Astrocyte (in vitro differentiated cells and primary cell): ENCODE results near the gene PIK3CB. TPM values are rescaled to one million over a fixed set of nuclear protein-coding genes. Genes with fewer than 3 reads are reported as not detected.
A peak's percentile ranks its signal among the peaks of the same experiment; 100 is the strongest.

ENCODE experiments used
- DNase-seq: peaks from one replicate; pipeline ENCODE4 v3.0.0-alpha.2; 2010; ENCODE audit warnings: low read depth
- FAIRE-seq: peaks from 2 replicates; lab custom pipeline; 2011; peaks lifted over from hg19 to GRCh38; lab: Jason Lieb, UNC
- H2AFZ ChIP-seq: 2 replicates; pipeline ENCODE4 v1.6.0; 2012; ENCODE audit warnings: low read depth, low read length, inconsistent platforms
- H3K27ac ChIP-seq: 2 replicates; pipeline ENCODE4 v1.5.1; 2011; ENCODE audit warnings: low read depth, low read length, inconsistent platforms
- H3K27me3 ChIP-seq: 2 replicates; pipeline ENCODE4 v1.6.0; 2011; ENCODE audit warnings: low read length, inconsistent platforms; ENCODE audit not compliant: insufficient read depth
- H3K36me3 ChIP-seq: 2 replicates; pipeline ENCODE4 v1.5.1; 2011; ENCODE audit warnings: low read length, inconsistent platforms; ENCODE audit not compliant: insufficient read depth
- H3K4me1 ChIP-seq: 2 replicates; pipeline ENCODE4 v1.5.1; 2011; ENCODE audit warnings: low read length, inconsistent platforms; ENCODE audit not compliant: insufficient read depth
- H3K4me2 ChIP-seq: 2 replicates; pipeline ENCODE4 v1.6.0; 2012; ENCODE audit warnings: low read length, inconsistent platforms
- H3K4me3 ChIP-seq: 2 replicates; pipeline ENCODE4 v1.5.1; 2011; ENCODE audit warnings: low read depth, mild to moderate bottlenecking, low read length, inconsistent platforms; ENCODE audit not compliant: insufficient read depth
- H3K79me2 ChIP-seq: 2 replicates; pipeline ENCODE4 v1.6.0; 2012; ENCODE audit warnings: mild to moderate bottlenecking, low read length, inconsistent platforms; ENCODE audit not compliant: insufficient read depth
- H3K9ac ChIP-seq: 2 replicates; pipeline ENCODE4 v1.6.0; 2012; ENCODE audit warnings: mild to moderate bottlenecking, low read length, inconsistent platforms
- H3K9me3 ChIP-seq: 2 replicates; pipeline ENCODE4 v1.5.1; 2012; ENCODE audit warnings: low read depth, mild to moderate bottlenecking, low read length, inconsistent platforms; ENCODE audit not compliant: insufficient read depth
- H4K20me1 ChIP-seq: 2 replicates; pipeline ENCODE4 v1.6.0; 2012; ENCODE audit warnings: low read length, inconsistent platforms; ENCODE audit not compliant: insufficient read depth
- H3K27ac Mint-ChIP-seq: one replicate; pipeline ENCODE4 v1.8.0; 2021; ENCODE audit warnings: mild to moderate bottlenecking, mixed read lengths; ENCODE audit not compliant: unreplicated experiment
- H3K27me3 Mint-ChIP-seq: one replicate; pipeline ENCODE4 v1.8.0; 2021; ENCODE audit warnings: low read depth, mixed read lengths; ENCODE audit not compliant: unreplicated experiment
- H3K36me3 Mint-ChIP-seq: one replicate; pipeline ENCODE4 v1.8.0; 2021; ENCODE audit warnings: low read depth, mixed read lengths; ENCODE audit not compliant: unreplicated experiment
- H3K4me1 Mint-ChIP-seq: one replicate; pipeline ENCODE4 v1.8.0; 2021; ENCODE audit warnings: low read depth, mixed read lengths; ENCODE audit not compliant: unreplicated experiment
- H3K4me3 Mint-ChIP-seq: one replicate; pipeline ENCODE4 v1.8.0; 2021; ENCODE audit warnings: mild to moderate bottlenecking, moderate library complexity, mixed read lengths; ENCODE audit not compliant: unreplicated experiment
- H3K9me3 Mint-ChIP-seq: one replicate; pipeline ENCODE4 v1.8.0; 2021; ENCODE audit warnings: mild to moderate bottlenecking, mixed read lengths; ENCODE audit not compliant: unreplicated experiment
- CTCF ChIP-seq: IDR thresholded peaks from 2 replicates; pipeline ENCODE4 v1.5.1; 2011; ENCODE audit warnings: low read depth, mild to moderate bottlenecking, inconsistent platforms, low read length, moderate library complexity; ENCODE audit not compliant: insufficient read depth
- EZH2 ChIP-seq: IDR thresholded peaks from 2 replicates; pipeline ENCODE4 v1.6.1; 2012; ENCODE audit warnings: mild to moderate bottlenecking, low read length, inconsistent platforms; ENCODE audit not compliant: insufficient read depth
- total RNA-seq: library from RNA; stranded (reverse); gene quantifications from 2 replicates; pipeline ENCODE4 v1.2.1, GENCODE V29; 2021

PIK3CB gene
- total RNA-seq, 1 donor from 2014 or later, result 24.8 TPM

GRCh38 chr3:138863776-138864113 lies 29.0 kb upstream of the PIK3CB start:
- peaks cover 20% of the 10 kb centered on the region for H3K4me1 Mint-ChIP-seq
- Histone ChIP-seq H3K27me3 (no peaks in the 10 kb centered on the region), H4K20me1 (no peaks in the 10 kb centered on the region), H3K4me2 (peak overlapping the region; percentile 71), H3K79me2 (no peaks in the 10 kb centered on the region), H3K9me3 (no peaks in the 10 kb centered on the region), H3K36me3 (no peaks in the 10 kb centered on the region), H3K4me3 (no peak overlapping the region), H3K9ac (no peak overlapping the region), H3K27ac (peak overlapping the region; percentile 83), H3K4me1 (peaks cover 25% of the 10 kb centered on the region), H2AFZ (peak overlapping the region; percentile 48)
- DNase-seq (no peak), FAIRE-seq (no peak)
- H3K9me3 Mint-ChIP-seq, result peaks cover 1% of the 10 kb centered on the region
- no peaks in the 10 kb centered on the region for H3K36me3 Mint-ChIP-seq
- peak overlapping the region; percentile 96 for H3K27ac Mint-ChIP-seq
- no peaks in the 10 kb centered on the region for H3K27me3 Mint-ChIP-seq
- no peak overlapping the region for H3K4me3 Mint-ChIP-seq
- TF ChIP-seq CTCF, result no peak
- no peak for TF ChIP-seq EZH2

DNA sequence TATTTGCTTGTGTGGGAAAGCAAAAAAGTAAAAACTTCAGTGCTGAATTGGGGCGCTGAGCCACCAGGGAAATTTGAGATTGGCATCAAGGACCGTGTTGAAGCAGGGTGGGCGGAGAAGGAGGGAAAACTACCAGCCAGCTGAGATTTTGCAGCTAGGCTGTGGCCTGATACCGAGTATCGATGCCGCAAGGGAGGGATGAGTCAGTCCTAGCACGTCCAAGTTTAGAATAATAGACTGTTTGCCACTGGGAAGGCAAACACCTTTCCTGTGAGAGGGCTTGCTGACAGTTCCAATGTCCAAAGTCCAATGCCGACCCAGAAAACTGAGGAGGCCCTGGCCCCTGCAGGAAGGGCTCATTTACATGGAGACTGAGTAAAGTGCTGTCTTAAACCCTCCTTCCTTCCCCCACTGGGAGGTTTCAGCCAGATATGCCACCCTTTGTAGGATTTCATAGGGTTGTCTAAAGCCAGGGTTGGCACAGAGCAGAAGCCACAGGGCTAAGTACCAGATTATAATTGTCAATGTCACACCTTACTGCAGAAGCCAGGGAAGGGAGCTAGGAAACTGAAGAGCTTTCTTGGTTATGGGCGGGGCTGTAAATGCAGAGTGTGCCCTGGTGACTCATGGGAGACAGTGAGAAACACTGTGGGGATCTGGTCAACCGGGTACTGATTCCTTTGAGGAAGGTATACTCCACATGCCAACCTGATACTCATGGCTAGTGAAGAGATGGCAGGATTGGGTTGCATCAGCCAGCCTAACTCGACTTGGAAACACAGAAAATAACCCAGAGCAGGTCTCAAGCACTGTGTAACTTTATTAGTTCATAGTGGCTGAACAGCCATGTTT lies 28.4 kb upstream of the PIK3CB start:
- peaks cover 1% of the 10 kb centered on the region for H3K9me3 Mint-ChIP-seq
- H3K9ac ChIP-seq, result peak overlapping the region; percentile 58
- H3K36me3 Mint-ChIP-seq, result no peaks in the 10 kb centered on the region
- H3K27me3 ChIP-seq, result no peaks in the 10 kb centered on the region
- H4K20me1 ChIP-seq, result no peaks in the 10 kb centered on the region
- H3K27ac ChIP-seq, result peak overlapping the region; percentile 83
- DNase-seq, result peak; percentile 71
- TF ChIP-seq CTCF, result no peak
- no peak for TF ChIP-seq EZH2
- H3K4me2 ChIP-seq, result peak overlapping the region; percentile 71
- H3K9me3 ChIP-seq, result no peaks in the 10 kb centered on the region
- H3K27me3 Mint-ChIP-seq, result no peaks in the 10 kb centered on the region
- no peaks in the 10 kb centered on the region for H3K36me3 ChIP-seq
- H3K4me3 Mint-ChIP-seq, result no peak overlapping the region
- H2AFZ ChIP-seq, result peak overlapping the region; percentile 48
- no peak for FAIRE-seq
- peaks cover 25% of the 10 kb centered on the region for H3K4me1 ChIP-seq
- no peaks in the 10 kb centered on the region for H3K79me2 ChIP-seq
- peak overlapping the region; percentile 4 for H3K4me3 ChIP-seq
- peaks cover 20% of the 10 kb centered on the region for H3K4me1 Mint-ChIP-seq
- H3K27ac Mint-ChIP-seq, result peak overlapping the region; percentile 96

GRCh38 chr3:138862531-138862923 lies 27.8 kb upstream of the PIK3CB start:
- H3K4me2 ChIP-seq, result peak overlapping the region; percentile 71
- H4K20me1 ChIP-seq, result no peaks in the 10 kb centered on the region
- H3K9me3 ChIP-seq, result no peaks in the 10 kb centered on the region
- Mint-ChIP-seq H3K27ac (peak overlapping the region; percentile 96), H3K27me3 (no peaks in the 10 kb centered on the region), H3K36me3 (no peaks in the 10 kb centered on the region), H3K4me3 (no peak overlapping the region), H3K9me3 (peaks cover 1% of the 10 kb centered on the region), H3K4me1 (peaks cover 20% of the 10 kb centered on the region)
- H3K4me3 ChIP-seq, result no peak overlapping the region
- H3K4me1 ChIP-seq, result peaks cover 25% of the 10 kb centered on the region
- H3K79me2 ChIP-seq, result no peaks in the 10 kb centered on the region
- no peaks in the 10 kb centered on the region for H3K27me3 ChIP-seq
- FAIRE-seq (no peak), DNase-seq (peak; percentile 10)
- no peak for TF ChIP-seq EZH2
- no peak for TF ChIP-seq CTCF
- peak overlapping the region; percentile 83 for H3K27ac ChIP-seq
- peak overlapping the region; percentile 58 for H3K9ac ChIP-seq
- peak overlapping the region; percentile 48 for H2AFZ ChIP-seq
- H3K36me3 ChIP-seq, result no peaks in the 10 kb centered on the region
